HG03558 (cell line): ENCODE results near the gene DPF3.

ENCODE experiments used
- ATAC-seq: cut with Tn5 transposase; IDR thresholded peaks from one replicate; pipeline ENCODE4 v1.9.1; 2021; ENCODE audit warnings: moderate number of reproducible peaks; ENCODE audit not compliant: unreplicated experiment; ENCODE audit errors: extremely low read depth

The DPF3 gene

DNA sequence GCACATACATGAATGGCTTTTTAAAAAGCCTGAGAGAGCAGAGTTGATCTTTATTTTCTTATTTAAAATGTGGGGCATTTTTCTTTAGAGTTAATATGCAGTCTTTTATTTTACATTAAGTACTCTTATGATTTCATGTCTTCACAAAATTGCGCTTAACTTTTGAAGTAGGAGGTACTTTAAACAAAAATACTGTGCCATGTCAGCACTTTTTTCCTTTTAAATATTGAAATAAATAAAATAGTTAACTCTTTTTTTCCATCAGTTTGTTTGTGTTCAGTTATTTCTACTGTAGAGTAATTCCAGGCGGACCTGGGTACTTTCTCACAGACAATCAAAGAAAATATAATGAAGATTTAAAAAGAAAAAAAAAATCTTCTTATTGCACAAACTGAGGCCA is 231.7 kb downstream of the DPF3 start:
- no peak for ATAC-seq

DNA sequence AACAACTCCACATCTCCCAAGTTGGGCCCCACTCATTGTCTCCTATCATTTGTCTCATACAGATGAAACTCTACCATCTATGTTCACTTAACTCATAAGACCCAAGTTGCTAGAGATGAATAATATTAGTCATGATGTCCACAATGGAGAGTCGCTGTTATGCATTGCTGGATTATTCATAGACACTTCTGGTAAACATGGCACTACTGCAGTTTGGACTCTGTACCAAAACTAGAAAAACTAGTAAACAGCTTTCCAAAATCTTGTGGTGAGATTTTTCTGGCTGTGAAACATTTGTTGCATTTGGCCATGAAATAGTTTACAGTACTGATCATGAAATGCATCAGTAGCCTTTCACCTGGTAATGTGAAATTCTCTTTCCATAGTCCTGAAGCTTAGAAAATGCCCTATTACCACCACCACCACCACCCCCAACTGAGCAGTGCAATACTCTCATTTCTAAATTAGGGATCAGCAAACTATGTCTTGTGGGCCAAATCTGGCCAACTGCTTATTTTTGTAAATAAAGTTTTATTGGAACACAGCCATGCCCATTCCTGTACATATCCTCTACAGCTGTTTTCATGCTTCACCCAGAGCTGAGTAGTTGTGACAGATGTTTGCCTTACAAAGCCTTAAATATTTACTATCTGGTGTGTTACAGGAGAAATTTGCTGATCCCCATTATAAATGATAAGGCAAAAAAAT is 236.5 kb downstream of the DPF3 start:
- ATAC-seq = no peak

DNA sequence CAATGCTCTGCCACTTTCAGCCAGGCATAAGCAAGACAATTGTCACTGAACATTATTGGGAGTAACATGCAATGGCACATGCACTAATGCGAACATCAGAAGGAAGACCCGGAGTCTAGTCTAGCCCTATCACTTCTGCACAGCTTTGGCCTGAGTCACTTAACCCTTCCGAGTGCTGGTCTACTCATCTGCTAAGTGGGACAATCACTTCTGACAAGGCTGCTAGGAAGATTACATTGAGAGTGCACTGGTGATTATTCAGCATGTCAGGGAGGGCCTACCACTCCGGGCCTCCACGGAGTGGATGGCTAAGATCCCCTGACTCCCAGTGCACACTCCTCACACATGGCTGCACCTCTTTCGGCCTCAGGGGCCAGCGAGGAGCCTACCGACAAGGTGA is 240.9 kb downstream of the DPF3 start:
- ATAC-seq = no peak

DNA sequence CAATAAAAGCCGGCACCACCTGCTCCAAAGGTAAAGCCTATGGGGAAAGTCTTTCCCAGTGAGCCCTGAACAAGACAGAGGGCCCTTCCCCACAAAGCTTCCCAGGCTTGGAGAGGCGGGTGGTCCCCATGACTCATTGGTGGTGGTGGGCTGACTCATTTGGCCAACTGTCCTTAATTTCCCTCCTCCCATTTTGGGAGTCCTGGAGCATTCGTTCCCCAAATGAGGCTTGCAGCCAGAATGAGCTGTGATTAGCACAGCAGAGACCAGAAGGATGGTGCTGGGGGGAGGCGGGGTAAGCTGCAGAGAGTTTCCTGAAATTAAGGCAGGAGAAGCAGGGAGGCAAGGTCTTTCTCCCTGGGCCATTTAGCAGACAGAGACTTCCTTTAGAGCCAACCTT is 241.7 kb downstream of the DPF3 start:
- no peak for ATAC-seq

DNA sequence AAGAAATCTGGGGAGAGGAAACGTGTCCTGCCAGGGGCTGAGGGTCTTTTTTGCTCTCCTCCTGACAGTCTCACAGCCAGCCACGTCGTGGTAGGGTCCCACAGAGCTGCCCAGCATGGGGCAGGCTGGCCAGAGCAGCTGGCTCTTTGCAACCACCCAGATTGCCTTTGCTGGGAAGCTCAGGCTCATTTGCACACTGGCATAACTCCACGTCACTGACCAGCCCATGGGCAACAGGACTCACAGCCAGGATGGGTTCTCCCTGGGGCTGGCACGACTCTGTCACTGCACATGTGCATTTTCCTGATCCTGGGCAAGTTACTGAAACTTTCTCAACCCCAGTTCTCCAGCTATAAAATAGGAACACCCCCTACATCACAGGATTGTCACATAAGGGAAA is 242.2 kb downstream of the DPF3 start:
- ATAC-seq = no peak

DNA sequence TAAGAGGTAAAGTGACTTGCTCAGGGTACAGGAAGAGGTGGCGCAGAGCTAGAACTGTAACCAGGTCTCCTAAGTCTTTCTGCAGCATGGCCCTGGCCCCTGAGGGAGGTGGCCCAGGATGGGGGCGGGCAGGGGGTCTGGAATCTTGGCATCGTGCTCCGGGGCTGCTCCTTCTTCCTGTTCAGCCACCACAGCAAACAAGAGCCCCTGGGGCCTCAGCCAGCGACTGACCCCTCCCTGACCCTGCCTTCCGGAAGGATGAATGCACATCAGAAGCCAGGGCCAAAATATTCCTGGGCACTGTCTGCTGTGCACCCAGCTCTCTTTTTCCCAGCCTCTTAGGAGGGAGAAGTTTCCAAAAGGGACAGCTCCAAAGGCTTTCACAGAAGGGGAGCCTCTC is 242.8 kb downstream of the DPF3 start:
- ATAC-seq = no peak

DNA sequence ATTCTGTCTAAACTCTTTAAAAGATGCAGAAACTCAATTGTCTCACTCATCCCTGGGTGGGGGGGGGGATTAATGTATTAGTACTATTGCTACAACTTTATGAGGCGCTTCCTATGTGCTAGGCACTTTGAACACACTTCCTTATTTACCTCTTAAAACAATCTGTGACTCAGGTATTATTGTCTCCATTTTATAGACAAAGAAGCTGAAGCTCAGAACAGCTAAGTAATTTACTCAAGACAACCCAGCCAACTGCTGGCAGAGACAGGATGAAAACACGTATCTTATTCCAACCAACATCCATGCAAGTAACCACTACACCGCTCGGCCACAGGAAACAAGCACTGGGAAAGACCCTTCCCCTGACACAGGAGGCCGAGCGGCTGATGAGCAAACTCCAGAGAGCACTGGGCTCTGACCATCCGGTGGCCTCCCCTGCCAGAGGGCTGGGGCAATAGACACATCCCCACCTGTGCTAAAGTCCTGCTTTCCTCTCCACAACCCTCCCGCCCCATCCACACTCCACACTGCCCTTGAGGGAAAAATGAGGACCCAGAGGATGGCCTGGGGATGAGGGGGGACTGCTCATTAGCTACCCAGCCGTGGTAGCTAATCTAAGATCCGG is 244.2 kb downstream of the DPF3 start:
- ATAC-seq = no peak

DNA sequence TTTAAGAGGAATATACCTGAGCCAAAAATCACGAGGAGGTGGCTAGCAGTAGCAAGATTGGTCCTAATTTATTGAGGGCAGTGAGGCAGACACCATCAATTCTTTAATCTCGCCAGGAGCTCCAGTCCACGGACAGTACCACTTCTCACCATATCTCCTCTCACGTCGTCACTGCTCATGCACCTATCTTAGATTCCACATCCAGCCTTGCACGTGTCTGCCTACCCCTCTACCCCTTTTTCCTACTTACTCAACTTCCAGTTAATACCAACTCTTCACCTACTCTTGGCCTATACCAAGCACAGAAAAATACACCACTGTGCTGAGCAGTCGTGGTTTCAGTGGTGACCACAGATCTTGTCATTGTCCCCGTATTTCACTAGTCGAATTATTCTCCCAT is 246.1 kb downstream of the DPF3 start:
- ATAC-seq = no peak

DNA sequence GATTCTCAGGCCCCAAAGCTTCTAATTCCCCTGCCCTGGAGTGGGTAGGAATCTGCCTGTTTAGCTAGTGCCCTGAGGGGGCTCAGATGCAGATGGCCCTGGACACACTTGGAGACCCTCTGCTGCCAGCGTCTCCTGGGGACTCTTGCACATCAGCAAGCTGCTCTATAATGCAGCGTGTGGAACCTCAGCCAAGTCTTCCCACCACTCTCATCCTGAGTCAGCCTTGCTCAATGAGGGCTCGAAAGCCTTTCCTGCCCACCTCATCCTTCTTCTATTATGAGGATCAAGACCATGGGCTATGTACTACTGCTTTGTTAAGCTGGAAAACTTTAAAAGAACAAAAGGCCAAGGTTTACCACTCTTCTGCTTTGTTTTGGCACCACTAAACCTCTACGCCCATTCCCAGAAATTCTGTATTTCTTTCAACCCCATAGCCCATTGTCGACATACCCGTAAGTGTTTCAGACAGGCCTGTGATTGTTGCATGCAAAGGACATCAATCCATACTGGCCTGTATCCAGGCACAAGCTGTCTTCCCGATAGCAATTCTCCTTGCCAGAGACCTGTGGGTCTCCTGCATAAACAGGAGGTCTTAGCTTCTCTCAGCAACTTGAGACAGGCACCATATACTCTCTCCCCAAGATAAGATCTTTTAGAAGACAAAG is 246.9 kb downstream of the DPF3 start:
- no peak for ATAC-seq

DNA sequence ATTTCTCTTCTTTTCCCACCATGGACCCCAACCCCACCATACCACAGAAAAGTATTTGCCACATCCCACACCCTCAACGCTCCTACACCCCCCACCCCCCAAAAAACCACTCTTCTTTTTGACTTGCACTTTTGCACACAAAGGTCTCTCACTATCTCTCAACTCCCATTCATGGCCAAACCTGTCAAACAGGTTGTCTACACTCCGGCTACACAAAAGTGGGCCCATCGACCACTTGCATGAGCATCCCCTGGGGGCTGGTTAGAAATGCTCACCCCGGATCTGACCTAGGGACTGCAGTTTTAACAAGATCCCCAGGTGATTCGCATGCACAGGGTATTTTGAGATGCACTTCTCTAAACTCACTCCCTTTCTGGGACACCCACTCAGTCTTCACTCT is 248.2 kb downstream of the DPF3 start:
- ATAC-seq = no peak

DNA sequence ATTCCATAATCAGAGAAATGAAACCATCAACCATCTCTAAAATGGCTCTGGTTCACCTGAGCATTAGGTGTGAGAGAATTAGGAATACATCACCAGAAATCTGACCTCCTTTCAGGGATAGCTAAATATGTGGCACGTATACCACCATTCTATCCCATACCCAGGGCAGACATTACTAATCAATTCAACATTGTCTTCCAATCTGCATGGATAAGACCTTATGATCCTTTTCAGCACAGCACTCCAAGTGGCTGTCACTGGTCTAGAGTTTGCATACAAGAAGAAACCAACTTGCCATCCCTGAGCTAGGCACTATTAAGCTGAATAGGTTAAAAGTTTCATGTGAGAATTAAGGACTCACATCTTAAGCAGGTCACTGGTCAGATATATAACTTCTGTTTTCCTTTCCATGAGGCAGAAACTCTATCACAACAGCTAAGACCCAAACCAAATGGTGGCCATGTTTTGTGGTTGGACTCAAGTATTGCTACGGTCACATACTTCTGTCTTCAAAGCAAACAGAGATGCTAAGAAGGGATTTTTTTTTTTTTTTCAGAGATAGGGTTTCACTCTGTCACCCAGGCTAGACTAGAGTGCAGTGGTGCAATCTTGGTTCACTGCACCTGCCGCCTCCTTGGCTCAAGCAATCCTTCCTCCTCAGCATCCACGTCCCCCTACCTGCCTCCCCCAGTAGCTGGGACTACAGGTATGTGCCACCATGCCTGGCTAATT is 249.0 kb downstream of the DPF3 start:
- no peak for ATAC-seq

DNA sequence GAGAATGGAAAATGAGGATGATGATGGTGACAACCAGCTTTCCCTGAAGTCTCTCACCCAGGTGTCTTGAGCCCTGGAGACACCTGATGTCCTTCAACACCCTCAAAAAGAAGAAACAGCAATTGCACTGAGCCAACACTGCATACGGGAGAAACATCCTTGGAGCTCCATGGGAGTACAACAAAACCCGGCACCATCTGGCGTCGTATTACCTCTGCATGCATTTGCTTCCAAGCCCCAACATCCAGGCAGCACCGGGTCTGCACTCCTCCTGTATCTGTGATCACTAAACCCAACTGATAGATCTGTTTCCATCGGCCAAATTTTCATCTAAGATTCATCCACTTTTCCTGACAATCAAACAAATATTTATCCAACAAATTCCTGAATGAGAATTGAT is 249.9 kb downstream of the DPF3 start:
- no peak for ATAC-seq

DNA sequence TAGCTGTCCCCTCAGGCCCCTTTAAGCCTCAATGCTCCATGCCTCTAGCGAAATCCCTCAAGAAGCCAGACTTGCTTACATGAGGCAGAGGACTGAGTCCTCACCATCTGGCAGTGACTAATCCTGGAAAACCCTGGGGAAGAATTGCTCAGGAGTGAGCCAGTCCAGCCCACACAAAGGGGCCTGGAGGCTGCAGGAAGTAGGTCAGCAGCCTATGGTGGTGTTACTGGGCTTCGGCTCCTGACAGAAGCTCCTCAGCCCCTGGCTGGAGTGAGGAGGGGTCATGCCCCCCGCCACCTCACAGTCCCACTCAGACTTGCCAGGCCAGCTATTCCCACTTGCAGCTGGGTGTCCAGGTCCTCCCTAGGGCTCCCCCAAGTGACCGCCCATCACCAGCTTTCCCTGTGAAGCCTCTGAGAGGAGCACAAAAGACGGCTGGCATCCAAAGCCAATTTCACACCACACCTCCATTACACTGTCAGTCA is 250.5 kb downstream of the DPF3 start:
- no peak for ATAC-seq

DNA sequence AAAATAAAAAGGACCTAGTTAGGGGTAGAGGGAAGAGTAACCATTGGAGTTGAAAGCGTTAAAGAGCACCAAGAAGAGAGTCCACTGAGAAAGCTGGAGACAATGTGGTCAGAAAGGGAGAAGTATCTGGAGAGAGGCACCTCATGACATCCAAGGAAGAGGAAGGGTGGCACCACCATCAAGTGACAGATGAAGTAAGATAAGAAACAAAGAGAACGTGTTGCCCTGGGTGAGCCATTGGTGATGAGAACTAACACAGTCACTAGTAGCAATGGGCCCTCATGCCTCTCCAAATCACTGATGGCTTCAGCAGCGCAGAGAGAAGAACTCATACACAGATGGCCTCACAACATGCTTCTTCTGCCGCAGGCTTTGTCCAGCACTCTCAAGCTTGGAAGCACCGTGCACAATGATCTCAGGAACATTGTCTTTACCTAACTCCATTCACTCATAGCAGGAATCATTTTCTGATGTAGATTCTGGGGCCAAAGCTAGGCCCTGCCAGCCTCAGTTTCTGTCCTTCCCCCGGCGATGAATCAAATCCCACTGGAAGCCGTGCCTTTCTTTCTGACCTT is 252.9 kb downstream of the DPF3 start:
- ATAC-seq = no peak

DNA sequence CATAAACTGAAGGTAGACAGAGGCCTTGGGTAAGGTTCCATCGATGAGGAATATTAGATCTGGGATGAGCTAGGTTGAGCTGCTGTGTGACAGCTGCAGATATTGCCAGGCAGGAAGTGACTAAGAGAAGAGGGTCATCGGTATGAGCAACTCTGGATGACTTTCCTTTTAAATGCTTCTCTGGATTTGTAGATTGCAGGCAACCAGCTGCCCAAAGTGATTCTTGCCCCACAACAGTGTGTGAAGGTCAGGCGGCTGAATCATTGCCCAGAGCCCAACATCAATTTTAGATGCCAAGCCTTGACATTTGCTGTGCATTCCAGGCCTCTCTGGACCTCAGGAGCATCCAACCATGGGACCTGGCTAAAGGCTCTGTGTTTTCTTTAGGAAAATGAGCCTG is 255.9 kb downstream of the DPF3 start:
- no peak for ATAC-seq

DNA sequence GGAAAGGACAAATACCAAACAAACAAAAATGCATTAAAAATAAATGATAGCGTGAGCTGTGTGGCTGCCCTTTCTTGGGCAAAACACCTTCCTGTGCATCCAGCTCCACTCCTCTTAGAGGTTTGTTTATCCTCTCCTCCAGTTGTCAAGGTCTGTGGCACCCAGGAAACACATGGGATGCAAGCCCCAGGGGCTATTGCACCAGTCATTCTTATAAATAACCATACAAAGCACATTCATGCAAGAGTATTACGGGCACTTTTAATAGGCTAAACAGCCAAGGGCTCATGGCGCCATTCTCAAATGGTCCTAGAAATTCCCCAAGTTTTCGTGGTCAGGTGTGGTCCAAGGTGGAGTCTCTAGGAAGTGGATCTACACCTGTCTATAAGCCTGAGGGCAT is 257.0 kb downstream of the DPF3 start:
- no peak for ATAC-seq

DNA sequence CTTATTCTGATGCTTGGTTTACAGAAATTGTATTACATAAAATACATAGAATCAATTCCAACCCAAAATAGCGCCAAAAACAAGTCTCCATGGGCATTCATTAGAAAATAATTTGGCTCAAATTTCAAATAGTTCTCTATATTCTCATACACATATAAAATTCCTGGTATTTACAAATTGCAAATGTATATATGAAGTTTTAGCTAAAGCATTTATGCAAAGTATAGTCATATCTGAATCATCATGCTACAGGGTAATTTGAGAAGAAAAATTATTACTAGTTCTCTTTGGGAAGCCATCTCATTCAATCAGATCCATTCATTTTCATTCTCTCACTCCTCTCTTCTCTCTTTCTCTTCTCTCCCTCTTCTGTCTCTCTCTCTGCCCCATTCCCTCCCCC is 257.8 kb downstream of the DPF3 start:
- no peak for ATAC-seq

DNA sequence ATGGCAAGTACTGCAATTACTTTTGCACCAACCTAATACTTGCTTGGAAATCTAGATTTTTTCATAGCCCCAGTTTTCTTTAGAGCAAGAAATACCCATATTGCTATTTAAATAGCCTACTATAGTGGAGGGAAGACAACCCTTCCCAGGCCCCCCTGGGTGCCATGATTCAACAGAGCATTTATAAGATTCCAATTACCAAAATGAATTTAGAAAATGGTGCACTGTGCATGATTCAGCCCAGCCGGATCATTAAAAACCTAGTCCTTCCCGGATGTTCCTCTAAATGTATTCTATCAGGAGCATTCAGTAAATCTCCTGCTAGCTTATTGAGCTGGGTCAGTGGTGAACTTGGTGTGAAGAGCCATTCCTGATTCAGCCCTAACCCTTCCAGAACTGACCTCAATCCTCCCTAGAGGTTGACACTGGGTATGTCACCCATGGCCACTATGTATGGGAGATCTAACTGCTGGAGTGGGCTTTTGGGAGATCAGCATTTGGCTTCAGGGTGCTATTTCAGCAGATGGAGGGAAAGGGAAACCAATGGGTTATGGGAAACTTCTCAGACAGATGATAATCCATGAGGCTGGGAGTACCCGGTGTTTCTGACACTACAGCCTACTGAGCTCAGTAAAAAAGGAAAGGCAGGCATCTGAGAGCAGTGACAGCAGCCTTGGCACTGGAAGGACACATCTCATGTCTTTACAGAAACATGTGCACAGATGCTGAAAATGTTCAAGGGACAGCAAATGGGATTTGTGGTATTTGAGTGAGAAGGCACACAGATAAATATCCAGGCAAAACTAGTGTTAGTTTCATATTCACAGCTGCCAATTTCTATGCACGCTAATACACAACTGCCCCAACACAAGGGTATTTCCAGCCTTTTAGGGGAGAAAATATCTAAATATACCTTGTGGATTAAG is 258.9 kb downstream of the DPF3 start:
- ATAC-seq = no peak

DNA sequence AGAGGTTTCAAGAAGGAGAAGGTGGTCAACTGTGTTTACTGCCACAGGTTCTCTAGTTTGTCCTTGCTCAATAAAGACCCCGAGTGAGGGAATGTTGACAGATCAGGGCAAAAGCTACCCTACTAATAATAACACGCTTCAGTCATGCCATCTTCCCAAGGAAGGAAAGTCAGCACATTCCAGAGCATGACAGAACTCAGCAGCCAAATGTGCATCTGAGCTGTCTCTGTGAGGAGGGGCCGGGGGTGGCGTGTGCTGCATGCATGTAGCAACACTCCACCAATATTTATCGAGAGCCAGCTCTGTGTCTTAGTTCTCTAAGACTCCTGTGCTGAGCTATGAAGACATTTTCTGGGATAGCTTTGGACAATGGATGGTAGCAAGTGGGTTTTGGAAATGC is 260.4 kb downstream of the DPF3 start:
- ATAC-seq = no peak

DNA sequence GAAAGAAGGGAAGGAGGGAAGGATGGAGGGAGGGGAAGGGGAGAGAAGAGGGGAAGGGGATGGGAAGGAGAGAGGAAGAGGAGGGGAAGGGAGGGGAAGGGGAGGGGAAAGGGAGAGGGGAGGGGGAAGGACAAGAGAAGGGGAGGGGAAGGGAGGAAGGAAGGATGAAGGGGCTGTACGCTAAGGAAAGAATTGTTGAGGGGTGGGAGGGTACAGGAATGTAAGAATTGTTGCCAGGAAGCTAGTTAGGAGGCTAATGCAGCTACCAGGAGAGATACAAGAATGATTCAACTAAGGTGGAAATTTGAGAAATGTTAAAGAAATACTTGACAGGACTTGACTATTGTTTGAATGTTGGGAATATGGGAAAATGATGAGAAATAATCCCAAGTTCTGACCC is 261.2 kb downstream of the DPF3 start:
- no peak for ATAC-seq
